Renal pelvis (tissue), 4 donors: ENCODE results near the gene BEX3. TPM values are rescaled to one million over a fixed set of nuclear protein-coding genes. Genes with fewer than 3 reads are reported as not detected.
"Not testable (repeated sequence)": the region's sequence is repeated elsewhere in the genome, so short reads cannot be mapped to it uniquely, and the experiment has no call there.

Source experiments
- DNase-seq: peaks from one replicate; pipeline ENCODE4 v3.0.0-alpha.2; 2013
- polyA plus RNA-seq, 3 donors: library from polyadenylated mRNA; unstranded; fragments of 120-200 nt; gene quantifications; one replicate each; pipeline ENCODE4 v1.2.1, GENCODE V29; 2013; ENCODE audit not compliant: insufficient read length in 3 of 3

BEX3 gene
- polyA plus RNA-seq, 3 donors = 495 to 593 (median 513) TPM

DNA sequence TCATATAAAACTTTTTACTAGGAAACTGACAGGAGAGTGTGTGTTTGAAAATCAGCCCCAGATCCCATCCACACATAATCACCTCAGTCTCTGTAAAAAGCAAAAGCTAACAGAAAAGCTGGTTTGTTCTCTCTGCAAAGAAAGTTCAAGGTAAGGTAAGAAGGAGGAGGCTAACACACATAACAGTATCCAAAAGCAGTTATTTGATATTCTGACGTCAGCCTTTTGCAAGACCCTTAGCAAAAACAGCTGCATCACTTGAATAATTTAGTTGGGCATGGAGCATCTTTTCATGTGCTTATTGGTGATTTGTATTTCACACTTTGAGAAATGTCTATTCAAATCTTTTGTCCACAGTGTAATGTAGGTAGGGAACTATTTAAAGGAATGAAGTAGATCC, 14.5 kb upstream of the BEX3 start:
- DNase-seq = no peak

DNA sequence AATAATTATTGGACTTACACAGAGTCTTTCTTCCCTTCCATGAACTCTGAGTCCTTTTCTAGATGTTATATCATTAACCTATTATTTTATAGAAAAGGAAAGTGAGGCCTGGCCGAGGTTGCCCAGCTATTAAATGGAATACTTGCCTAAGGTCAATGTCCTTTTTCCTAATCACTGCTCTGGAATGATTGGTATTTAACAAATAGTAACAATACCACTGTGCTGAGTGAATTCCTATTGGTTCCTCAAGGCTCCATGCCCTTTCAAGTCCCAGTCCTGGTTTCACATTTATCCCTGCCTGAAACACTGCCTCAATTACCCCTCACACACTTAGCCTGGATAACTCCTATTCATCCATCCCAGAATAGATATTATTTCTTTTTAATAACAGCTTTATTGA, 13.9 kb upstream of the BEX3 start:
- DNase-seq = no peak

DNA sequence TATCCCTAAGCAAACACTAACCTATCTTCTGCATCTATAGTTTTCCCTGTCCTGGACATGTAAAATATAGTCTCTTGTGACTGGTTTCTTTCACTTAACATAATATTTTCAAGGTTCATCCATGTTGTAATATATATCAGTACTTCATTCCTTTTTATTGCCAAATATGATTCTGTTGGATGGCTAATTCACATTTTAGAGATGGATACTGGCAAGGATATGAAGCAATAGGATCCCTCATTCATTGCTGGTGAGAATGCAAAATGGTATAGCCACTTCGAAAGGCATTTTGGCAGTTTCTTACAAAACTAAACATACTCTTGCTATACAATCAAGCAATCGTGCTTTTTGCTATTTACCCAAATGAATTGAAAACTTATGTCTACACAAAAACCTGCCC, 13.3 kb upstream of the BEX3 start:
- no peak for DNase-seq

DNA sequence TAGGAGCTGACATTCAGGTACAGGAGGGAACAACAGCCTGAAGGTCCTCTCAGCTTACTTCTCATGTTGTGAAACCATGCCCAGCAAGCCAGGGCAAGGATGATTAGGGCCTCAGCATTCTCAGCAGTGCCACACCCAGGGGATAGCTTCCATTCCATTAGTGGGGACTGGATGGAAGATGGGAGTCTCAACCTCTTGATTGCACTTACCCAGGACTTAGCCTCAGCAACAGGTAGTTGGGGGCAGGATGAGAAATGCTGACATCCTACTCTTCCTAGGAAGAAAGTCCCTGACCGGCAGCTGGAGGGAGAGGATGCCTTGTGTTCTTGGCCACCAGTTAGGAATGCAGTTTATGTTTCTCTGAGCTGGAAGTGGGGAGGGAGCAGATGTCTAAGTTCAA, 8.8 kb upstream of the BEX3 start:
- no peak for DNase-seq

DNA sequence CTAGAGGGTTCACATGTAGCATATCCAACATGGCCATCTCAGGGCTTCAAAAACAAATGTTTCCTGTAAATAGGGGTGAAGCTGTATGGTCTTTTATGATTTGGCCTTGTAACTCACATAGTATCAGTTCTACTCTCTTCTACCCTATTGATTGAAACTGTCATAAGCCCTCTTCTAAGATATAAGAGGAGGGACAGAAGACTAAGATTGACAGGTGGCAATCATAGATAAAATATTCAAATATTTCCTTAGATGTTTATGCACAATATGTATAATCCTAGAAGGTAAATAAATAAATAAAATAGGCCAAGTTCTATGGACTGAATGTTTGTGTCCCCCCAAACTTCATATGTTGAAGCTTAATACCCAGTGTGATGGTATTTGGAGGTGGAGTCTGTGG, 6.9 kb upstream of the BEX3 start:
- no peak for DNase-seq

DNA sequence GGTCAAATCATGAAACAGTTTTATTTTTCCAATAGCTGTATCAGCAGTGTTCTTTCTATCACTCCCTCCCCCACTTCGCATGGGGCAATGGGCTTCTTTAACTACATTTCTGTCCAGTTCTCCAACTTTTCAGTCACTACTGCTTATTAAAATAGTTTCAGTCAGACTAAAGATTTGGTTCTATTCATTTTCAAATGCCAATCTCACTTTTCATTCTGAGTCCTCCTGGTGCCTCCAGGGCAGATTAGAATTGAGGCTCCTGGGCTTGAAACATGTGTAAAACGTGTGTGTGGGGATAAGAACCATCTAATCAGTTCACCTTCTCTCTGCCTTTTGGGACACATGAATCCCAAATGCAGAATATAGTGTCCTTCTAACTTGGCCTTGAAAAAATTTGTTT, 3.5 kb upstream of the BEX3 start:
- no peak for DNase-seq

DNA sequence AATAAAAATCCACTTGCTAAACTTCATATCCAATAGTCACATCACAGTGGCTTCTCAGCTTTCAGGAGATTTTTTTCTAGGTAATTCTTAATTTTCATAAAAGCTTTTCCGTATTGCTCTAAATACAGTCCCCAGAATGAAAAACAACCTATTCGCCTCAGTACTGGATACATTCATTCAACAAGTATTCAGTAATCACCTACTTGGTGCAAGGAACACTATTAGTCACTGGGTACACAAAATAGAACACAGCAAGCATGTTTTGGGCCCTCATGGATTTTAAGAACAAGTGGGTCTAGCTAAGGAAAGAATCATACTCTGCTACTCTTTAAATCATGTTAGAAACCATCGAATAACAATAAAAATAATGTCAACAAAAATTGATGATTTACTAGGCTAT, 2.8 kb upstream of the BEX3 start:
- no peak for DNase-seq

DNA sequence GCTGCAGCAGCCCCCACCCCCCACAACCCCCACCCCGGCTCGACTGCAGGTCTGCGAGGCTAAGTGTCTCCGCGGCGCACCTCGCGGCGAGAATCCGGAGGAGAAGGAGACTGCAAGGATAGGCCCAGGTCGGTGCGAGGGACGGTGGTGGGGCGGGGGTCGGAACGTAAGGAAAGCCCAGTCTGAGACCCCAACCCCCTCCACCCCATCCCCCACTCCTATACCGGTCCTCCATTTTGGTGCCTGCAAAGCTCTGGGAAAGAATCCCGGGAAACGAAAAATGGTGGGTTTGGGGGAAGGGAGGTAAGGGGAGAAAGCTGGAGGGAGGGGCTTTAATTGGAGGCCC, 614 bp downstream of the BEX3 start:
- DNase-seq = peak; percentile 57

DNA sequence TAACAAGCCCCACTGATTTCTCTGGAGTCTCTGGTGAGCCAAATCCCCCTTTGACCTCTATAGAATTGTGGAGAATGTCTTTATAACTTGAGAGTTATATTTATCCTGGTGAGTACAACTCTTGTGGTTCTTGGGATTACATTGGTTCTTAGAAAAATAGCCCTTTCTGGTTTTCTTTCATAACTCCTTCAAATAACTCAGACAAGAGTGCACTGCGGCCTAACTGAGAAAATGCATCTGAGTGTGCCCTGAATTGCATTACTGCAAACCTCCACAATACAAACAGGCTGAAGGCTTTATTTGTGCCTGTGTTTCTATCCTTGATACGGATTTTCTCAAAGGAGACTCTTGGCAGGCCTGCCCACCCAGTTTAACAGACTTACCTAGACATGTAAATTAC, 2.7 kb downstream of the BEX3 start:
- no peak for DNase-seq

DNA sequence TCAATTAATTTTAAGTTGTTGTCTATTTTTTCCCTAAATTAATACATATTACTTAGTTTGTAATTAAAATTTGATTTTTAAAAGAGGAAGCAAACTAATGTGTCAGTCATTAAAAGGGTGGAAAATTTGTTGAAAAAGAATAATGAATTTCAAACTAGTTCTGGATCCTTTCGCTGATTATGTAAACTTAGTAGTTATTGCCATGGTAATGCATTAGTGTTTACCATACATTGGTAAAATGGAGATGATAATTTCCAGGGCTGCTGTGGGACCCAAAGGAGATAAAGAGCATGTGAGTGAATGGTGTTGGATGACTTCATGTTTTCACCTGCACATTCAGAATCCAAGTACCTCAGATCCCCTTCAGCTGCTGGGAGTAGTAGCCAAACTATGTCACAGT, 6.5 kb downstream of the BEX3 start:
- no peak for DNase-seq

DNA sequence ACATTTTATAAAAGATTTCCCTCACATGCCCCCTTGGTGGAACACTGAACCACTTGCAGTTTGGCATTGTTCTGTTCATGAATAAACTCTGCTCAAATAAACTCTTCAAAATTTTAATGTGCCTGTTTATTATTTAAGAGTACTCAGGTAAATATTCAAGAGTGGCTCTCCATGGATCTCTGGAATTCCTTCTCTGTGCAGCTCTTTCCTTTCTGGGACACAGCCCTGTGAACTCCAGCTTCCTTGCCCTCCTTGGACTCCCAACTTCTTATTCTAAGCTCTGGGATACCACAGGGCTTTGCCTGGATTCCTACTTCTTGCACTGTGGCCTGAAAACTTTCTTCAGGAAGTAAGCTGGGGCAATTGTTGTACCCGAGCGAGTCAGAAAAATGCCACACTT, 8.3 kb downstream of the BEX3 start:
- DNase-seq = no peak

DNA sequence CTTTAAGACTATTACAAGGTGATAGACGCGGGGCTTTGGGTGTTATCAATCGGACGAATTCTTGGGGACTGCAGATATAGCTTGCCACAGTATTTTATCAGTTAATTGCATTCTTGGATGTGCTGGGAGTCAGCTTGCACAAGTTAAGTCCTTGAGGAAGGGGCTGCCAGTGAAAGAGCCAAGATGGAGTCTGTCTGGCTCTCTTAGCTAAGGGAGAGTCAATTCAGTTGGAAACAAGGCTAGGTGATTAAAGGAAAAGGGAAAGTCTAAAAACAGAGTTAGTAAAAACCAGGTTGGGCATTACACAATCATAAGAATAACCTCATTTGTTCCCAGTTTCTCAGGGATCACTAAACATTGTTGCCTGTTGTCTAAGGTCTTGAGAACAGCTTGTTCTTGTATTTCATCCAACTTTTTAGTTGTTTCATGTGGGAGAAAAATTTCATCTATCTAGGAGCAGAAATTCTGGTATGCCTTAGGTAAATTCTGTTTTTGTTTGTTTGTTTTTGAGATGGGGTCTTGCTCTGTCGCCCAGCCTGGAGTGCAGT, 9.0 kb downstream of the BEX3 start:
- not testable (repeated sequence) for DNase-seq

DNA sequence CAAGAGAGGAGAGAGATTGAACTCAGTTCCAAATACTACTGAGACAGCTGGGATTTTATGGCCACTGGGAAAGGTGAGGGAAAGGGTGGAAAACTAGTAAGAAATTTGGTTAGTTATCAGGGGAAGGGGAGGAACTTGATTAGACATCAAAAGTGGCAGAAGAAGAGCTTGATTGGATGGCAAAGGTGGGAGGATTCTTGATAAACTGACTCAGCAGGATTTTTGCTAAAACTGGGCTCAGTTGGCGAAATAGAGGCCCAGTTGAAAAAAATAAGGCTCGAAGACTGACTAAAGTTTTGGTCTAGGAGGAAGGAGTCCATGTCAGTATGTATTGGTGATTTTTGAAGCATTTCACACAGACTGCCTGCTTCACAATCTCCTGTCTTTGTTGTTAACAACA, 10.0 kb downstream of the BEX3 start:
- DNase-seq = no peak

DNA sequence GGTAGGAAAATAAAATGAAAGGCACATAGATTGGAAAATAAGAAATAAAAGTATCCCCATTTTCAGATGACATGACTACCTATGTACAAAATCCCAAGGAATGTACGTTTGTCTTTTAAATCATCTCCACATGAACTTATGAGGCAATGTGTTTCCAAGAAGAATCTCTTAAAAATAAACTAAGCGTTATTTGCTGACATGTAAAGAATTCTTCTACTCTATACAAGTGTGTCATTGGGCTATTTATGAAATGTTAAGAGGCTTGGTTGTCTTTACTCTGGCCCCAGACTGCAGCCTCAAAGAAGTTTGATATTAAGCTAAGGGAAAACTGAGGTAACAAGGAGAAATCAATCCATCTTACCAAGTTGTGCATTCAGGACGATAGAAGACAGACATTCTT, 17.1 kb downstream of the BEX3 start:
- no peak for DNase-seq

DNA sequence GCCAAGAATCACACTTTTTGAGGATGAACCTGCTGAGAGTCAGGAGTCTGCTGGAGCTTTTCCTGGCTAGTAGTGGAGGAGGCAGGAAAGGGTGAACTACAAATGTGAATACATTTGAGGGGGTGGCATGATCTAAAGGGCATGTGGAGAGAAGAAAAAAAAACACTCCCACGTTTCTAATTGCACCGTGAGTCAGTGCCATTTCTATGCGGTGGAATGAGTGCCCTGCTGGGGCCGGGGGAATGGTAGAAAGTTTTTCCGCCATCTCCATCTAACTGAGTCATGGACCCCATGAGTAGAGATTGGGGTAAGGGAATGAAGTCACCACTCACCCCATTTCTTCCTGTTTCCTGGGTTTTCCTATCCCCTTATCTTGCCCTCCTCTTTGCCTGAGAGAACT, 19.8 kb downstream of the BEX3 start:
- DNase-seq = no peak

DNA sequence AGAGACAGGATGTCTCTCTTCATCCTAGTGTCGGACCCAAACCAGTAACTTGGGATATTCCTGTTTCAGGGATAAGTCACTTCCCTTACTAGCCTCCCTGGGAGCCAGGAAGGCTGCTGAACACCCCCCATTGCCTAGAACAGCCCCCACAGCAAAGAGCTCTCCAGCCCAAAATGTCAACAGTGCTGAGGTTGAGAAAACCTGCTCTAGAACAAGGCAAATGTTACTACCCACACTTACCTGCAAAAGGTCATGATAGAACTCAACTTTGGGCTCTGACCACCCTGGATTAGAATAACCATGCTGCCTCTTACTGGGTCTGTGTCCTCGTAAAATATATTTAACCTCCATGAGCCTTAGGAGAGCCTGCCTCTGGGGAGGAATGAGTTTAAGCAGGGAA, 20.3 kb downstream of the BEX3 start:
- no peak for DNase-seq

DNA sequence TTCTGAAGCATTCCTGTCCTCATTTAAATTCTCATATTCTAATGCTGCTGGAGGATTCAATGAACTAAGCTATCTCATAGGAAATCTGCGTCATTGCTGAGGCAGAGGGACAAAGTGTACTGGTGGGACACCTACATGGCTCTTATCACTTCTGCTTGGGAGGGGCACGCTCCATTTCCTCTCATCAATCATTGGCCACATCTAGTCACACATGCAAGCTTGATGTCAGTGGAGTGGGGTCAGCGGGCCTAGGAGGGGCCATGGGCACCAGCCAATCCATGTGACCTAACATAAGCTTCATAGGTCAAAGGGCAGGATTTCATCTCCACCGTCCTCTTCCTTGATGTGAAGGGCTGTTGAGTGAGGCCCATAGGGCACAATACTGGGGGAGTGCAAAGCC, 21.4 kb downstream of the BEX3 start:
- no peak for DNase-seq

DNA sequence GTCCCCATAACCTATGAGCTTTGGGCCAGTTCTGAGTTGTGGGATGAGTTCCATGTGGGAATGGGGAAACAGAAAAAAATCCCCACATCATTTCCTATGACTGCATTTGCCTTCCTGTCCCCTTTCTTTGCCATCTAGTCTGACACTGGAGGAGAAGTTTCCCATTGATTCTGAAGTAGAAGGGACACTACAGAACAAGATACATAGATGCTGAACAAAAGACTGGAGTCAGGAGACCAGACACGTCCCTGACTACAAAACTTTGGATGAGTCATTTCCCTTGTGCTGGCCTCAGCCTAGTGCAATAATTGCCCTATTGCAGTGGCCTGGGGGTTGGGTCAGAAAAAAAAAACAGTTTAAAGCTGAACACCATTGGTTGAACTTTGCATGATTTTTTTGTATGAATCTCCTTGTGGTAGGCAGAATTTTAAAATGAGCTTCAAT, 22.1 kb downstream of the BEX3 start:
- no peak for DNase-seq

DNA sequence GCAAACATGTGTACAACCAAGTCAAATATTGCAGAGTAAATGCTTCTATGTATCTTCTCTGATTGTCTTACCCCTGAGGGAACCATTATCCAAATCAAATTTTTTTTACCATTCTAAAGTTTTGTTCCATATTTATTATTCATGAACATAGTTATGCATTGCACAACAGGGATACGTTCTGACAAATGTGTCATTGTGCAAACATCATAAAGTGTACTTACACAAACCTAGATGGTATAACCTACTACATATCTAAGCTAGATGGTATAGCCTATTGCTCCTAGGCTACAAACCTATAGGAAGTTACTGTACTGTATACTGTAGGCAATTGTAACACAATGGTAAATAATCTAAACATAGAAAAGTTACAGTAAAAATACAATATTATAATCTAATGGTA, 23.4 kb downstream of the BEX3 start:
- DNase-seq = no peak

DNA sequence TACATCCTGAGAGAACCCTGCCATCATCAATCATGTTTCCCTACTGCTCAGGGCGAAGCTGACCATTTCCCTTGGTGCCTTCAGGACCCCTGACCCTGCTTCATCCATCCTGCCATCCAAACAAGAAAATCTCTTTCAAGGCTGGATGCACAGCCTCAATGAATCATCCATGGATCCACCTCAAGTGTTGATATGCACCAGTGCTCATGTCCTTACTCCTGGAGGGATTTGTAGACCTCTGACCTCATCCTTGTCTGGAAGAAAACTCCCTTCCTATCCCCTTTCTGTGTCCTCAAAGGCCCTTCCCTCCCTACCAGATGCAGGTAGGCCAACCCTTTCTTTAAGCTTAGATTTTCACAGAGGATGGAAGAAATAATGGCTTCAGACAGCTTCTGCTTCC, 24.6 kb downstream of the BEX3 start:
- DNase-seq = no peak

DNA sequence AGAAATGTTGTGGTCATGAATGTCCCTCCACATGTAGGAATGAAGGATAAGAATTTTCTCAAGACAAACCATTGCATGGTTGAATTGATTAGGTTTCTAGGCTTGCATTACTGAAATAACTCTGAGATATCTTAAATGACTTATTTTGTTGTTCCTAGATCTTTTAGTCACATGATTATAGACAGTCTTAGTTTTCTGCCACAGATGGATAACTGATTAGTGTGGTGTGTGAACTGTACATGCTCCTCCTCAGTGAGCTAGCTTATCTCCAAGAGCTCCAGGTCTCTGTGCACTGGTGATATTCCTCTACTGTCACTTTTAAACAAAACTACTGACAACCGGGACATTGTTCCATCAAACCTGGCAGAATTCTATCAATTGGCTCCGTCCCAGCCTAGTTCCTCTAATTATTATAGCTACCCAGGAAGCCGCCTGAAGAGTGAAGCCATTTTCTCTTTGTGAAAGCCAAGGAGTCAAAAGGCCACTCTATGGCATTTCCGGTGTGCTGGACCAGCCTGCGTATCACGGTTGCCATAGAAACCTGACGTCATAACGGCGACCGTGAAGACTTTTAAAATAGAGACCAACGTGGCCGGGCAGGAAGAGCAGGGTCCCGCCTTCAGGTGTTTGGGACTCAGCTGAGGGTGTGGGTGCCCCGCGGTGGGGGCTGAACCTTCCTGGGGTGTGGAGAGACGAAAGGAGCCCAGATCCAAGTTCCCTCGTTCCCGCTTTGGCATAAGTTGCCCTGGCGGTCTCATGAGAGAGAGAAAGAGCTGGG, 28.1 kb downstream of the BEX3 start:
- DNase-seq = peak; percentile 86

DNA sequence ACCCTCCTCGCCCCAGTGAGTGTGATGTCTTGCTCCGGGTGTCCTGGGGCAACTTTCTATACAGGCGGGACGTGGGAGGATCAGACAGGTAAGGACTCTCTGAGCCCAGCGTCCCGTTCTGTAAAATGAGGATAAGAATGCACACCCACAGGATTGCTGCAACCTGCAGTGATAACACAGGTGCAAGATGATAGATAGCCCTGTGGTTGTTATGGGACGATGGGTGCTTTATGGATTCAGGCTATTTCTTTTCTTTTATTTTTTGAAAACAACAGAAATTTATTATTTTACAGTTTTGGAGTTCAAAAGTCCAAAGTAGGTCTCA, 28.6 kb downstream of the BEX3 start:
- no peak for DNase-seq

DNA sequence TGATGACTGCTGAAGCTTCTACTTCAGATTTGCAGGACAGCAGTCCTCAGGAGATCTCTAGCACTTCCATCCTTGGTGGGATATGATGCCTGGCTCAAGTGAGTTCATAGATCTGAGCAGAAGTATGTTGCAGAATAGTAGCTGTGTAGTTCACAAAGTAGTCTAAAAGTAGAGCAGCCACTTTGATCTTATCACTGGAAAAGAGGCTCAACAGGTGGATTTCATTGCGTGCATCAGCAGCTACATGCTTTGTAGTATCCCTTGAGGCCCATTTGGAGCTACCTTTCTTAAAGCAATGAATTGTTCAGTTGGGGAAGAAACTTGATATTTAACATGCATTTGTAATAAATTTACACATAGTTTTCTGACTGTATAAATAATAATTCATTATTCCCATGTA, 29.9 kb downstream of the BEX3 start:
- no peak for DNase-seq

DNA sequence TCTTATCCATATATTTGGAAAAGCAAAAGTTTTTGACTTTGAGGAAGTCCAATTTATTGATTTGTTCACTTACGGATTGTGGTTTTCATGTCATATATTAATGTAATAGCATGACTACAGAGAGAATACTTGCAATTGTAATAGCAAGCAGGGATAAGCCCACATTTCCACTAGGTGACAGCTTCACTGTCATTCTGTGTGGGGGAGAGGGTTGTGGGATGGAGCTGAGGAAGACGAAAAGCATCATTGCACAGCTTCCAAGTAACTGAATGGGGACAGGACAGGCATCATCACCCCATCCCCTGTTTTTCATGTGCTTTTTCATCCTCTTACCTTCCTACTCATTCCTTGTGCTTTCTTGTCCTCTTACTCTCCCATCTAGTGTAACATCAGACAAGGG, 31.4 kb downstream of the BEX3 start:
- DNase-seq = no peak

DNA sequence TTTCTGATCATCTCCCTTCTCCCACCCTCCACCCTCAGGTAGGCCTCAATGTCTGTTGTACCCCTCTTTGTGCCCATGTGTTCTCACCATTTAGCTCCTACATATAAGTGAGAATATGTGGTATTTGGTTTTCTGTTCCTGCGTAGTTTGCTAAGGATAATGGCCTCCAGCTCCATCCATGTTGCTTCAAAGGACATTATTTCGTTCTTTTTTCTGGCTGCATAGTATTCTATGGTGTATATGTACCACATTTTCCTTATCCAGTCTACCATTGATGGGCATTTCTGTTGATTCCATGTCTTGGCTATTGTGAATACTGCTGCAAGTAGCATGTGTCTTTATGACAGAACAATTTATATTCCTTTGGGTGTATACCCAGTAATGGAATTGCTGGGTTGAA, 35.4 kb downstream of the BEX3 start:
- DNase-seq = not testable (repeated sequence)
